Measurements from ENCODE around the gene SMYD3.
"Not testable (repeated sequence)": the region's sequence is repeated elsewhere in the genome, so short reads cannot be mapped to it uniquely, and the experiment has no call there.

The SMYD3 gene

GRCh38 chr1:246329900-246330299 lies 177.2 kb downstream of the SMYD3 start:
- no peak for DNase-seq
- in situ Hi-C loops (cut with MboI; ENCODE audit: low pct_unique_long_range_greater_than_20kb, low sequenced_read_pairs) = no loop called here

GRCh38 chr1:246329292-246329691 lies 177.8 kb downstream of the SMYD3 start:
- in situ Hi-C loops (cut with MboI; ENCODE audit: low pct_unique_long_range_greater_than_20kb, low sequenced_read_pairs) = not testable (repeated sequence)

GRCh38 chr1:246324711-246325110 lies 182.4 kb downstream of the SMYD3 start:
- in situ Hi-C loops (cut with MboI; ENCODE audit: low pct_unique_long_range_greater_than_20kb, low sequenced_read_pairs) = no loop called here
- no peak for DNase-seq

More at GRCh38 chr1:246329292-246329691, 177.8 kb downstream of the SMYD3 start:
- not testable (repeated sequence) for DNase-seq

- in situ Hi-C loops (cut with MboI; ENCODE audit: low pct_unique_long_range_greater_than_20kb, low sequenced_read_pairs); DNase-seq: not testable (repeated sequence)
Observed at GRCh38 chr1:246324033-246324432, 183.0 kb downstream of the SMYD3 start.

- in situ Hi-C loops (cut with MboI; ENCODE audit: low pct_unique_long_range_greater_than_20kb, low sequenced_read_pairs) = no loop called here
- DNase-seq = peak; percentile 59
Observed at GRCh38 chr1:246320286-246320685, 186.8 kb downstream of the SMYD3 start.

GRCh38 chr1:246319083-246319714 lies 187.9 kb downstream of the SMYD3 start:
- no peak for DNase-seq

GRCh38 chr1:246318622-246319021 lies 188.5 kb downstream of the SMYD3 start:
- no peak for DNase-seq
- in situ Hi-C loops (cut with MboI; ENCODE audit: low pct_unique_long_range_greater_than_20kb, low sequenced_read_pairs) = no loop called here

More at GRCh38 chr1:246319083-246319714, 187.9 kb downstream of the SMYD3 start:
- in situ Hi-C loops (cut with MboI; ENCODE audit: low pct_unique_long_range_greater_than_20kb, low sequenced_read_pairs) = no loop called here

- no peak for DNase-seq
- in situ Hi-C loops (cut with MboI; ENCODE audit: low pct_unique_long_range_greater_than_20kb, low sequenced_read_pairs) = no loop called here
Observed at GRCh38 chr1:246318036-246318359, 189.1 kb downstream of the SMYD3 start.

- no peak for DNase-seq
- in situ Hi-C loops (cut with MboI; ENCODE audit: low pct_unique_long_range_greater_than_20kb, low sequenced_read_pairs) = no loop called here
Observed at GRCh38 chr1:246317332-246318035, 189.6 kb downstream of the SMYD3 start.

GRCh38 chr1:246311461-246311860 lies 195.6 kb downstream of the SMYD3 start:
- no peak for DNase-seq
- in situ Hi-C loops (cut with MboI; ENCODE audit: low pct_unique_long_range_greater_than_20kb, low sequenced_read_pairs) = no loop called here

- in situ Hi-C loops (cut with MboI; ENCODE audit: low pct_unique_long_range_greater_than_20kb, low sequenced_read_pairs) = no loop called here
- peak; percentile 76 for DNase-seq
Observed at GRCh38 chr1:246309247-246309884, 197.7 kb downstream of the SMYD3 start.

- in situ Hi-C loops (cut with MboI; ENCODE audit: low pct_unique_long_range_greater_than_20kb, low sequenced_read_pairs) = no loop called here
Observed at GRCh38 chr1:246308533-246309075, 198.5 kb downstream of the SMYD3 start.

GRCh38 chr1:246306415-246307037 lies 200.6 kb downstream of the SMYD3 start:
- in situ Hi-C loops (cut with MboI; ENCODE audit: low pct_unique_long_range_greater_than_20kb, low sequenced_read_pairs) = no loop called here
- DNase-seq = peak; percentile 40

More at GRCh38 chr1:246308533-246309075, 198.5 kb downstream of the SMYD3 start:
- DNase-seq = no peak

- in situ Hi-C loops (cut with MboI; ENCODE audit: low pct_unique_long_range_greater_than_20kb, low sequenced_read_pairs) = no loop called here
- DNase-seq = no peak
Observed at GRCh38 chr1:246304484-246305259, 202.4 kb downstream of the SMYD3 start.

GRCh38 chr1:246302711-246303317 lies 204.3 kb downstream of the SMYD3 start:
- in situ Hi-C loops (cut with MboI; ENCODE audit: low pct_unique_long_range_greater_than_20kb, low sequenced_read_pairs) = no loop called here
- DNase-seq = no peak

GRCh38 chr1:246302251-246302625 lies 204.8 kb downstream of the SMYD3 start:
- DNase-seq = no peak
- in situ Hi-C loops (cut with MboI; ENCODE audit: low pct_unique_long_range_greater_than_20kb, low sequenced_read_pairs) = no loop called here

GRCh38 chr1:246301553-246302250 lies 205.4 kb downstream of the SMYD3 start:
- no peak for DNase-seq
- in situ Hi-C loops (cut with MboI; ENCODE audit: low pct_unique_long_range_greater_than_20kb, low sequenced_read_pairs) = no loop called here

Data from KBM-7 (cell line).